Esophagus muscularis mucosa (tissue), 4 donors: Measurements from ENCODE around the gene RGPD3.

Experiments
- EP300 ChIP-seq: sonication (generic); formaldehyde crosslinking; IDR thresholded peaks from one replicate; pipeline ENCODE4 v1.6.1; 2017; ENCODE audit warnings: antibody characterized with exemption
- POLR2A ChIP-seq: fragments of 450-650 bp; IDR thresholded peaks from one replicate; pipeline ENCODE4 v1.6.1; 2017; ENCODE audit warnings: antibody characterized with exemption, moderate library complexity, mild to moderate bottlenecking, low read depth
- POLR2AphosphoS5 ChIP-seq, 2 donors: sonication (generic); formaldehyde crosslinking; IDR thresholded peaks; one replicate each; pipeline ENCODE4 v1.6.1; 2017; ENCODE audit warnings: antibody characterized with exemption in 2 of 2
- TF ChIP-seq, protein P1 (sequence below), 3 experiments: fragments of 200-600 bp in 2 of 3; fragments of 450-650 bp in 1 of 3; sonication (generic) in 2 of 3; IDR thresholded peaks; one replicate each; pipeline ENCODE4 v1.5.1; 2017 to 2019; ENCODE audit warnings: antibody characterized with exemption in 3 of 3, mild to moderate bottlenecking in 2 of 3, moderate library complexity in 1 of 3

DNA sequence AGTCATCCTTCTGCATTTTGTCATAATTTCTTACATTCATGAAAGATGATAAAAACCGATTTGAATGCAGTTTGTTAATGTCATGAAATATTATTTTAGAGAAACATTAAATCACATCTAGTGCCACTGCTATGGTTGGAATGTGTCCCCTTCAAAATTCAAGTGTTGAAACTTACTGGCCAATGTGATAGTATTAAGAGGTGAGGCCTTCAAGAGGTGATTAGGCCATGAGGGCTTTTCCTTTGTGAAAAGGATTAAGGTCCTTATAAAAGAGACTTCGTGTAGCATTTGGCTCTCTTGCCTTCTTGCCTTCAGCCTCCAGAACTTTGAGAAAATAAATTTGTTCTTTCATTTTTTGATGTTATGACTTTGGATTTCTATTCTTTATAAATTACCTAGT is 117.2 kb downstream of the RGPD3 start:
- TF ChIP-seq, protein P1, sequence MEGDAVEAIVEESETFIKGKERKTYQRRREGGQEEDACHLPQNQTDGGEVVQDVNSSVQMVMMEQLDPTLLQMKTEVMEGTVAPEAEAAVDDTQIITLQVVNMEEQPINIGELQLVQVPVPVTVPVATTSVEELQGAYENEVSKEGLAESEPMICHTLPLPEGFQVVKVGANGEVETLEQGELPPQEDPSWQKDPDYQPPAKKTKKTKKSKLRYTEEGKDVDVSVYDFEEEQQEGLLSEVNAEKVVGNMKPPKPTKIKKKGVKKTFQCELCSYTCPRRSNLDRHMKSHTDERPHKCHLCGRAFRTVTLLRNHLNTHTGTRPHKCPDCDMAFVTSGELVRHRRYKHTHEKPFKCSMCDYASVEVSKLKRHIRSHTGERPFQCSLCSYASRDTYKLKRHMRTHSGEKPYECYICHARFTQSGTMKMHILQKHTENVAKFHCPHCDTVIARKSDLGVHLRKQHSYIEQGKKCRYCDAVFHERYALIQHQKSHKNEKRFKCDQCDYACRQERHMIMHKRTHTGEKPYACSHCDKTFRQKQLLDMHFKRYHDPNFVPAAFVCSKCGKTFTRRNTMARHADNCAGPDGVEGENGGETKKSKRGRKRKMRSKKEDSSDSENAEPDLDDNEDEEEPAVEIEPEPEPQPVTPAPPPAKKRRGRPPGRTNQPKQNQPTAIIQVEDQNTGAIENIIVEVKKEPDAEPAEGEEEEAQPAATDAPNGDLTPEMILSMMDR (IDR thresholded peaks at IDR 0.05): no peak
- TF ChIP-seq POLR2A (no peak), EP300 (no peak), POLR2AphosphoS5 (IDR thresholded peaks at IDR 0.05) (no peak)
